GM12872 (cell line): ENCODE data around the gene PHF11.

Experiments used
- TF ChIP-seq, protein P1 (sequence below): IDR thresholded peaks from 3 replicates; pipeline ENCODE4 v1.5.1; 2011; ENCODE audit warnings: low read depth, mild to moderate bottlenecking, low read length, moderate library complexity; ENCODE audit not compliant: insufficient read depth

Gene PHF11

DNA sequence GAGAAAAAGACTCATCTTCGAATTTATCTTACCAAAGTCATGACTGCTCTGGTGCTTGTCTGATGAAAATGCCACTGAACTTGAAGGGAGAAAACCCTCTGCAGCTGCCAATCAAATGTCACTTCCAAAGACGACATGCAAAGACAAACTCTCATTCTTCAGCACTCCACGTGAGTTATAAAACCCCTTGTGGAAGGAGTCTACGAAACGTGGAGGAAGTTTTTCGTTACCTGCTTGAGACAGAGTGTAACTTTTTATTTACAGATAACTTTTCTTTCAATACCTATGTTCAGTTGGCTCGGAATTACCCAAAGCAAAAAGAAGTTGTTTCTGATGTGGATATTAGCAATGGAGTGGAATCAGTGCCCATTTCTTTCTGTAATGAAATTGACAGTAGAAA lies 19.2 kb upstream of the PHF11 start:
- TF ChIP-seq, protein P1, sequence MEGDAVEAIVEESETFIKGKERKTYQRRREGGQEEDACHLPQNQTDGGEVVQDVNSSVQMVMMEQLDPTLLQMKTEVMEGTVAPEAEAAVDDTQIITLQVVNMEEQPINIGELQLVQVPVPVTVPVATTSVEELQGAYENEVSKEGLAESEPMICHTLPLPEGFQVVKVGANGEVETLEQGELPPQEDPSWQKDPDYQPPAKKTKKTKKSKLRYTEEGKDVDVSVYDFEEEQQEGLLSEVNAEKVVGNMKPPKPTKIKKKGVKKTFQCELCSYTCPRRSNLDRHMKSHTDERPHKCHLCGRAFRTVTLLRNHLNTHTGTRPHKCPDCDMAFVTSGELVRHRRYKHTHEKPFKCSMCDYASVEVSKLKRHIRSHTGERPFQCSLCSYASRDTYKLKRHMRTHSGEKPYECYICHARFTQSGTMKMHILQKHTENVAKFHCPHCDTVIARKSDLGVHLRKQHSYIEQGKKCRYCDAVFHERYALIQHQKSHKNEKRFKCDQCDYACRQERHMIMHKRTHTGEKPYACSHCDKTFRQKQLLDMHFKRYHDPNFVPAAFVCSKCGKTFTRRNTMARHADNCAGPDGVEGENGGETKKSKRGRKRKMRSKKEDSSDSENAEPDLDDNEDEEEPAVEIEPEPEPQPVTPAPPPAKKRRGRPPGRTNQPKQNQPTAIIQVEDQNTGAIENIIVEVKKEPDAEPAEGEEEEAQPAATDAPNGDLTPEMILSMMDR = no peak

DNA sequence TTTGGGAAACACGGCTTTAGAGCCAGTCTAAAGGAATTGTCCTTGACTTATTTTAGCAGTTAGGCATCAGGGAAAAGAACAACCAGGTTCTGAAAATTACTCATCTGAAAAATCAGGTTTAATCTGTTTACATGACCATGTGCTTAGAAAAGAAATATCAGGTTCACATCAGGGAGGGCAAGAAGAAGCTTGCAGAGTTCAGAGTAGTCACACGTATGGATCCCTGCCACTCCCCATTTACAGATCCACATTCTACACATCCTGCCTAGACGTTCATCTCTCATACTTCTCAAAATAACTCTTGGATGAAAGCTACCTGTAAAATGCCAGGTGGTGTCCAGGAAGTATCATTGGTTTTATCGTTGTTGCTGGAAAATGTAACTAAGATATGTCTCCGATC lies 14.0 kb upstream of the PHF11 start:
- TF ChIP-seq, protein P1 = no peak

DNA sequence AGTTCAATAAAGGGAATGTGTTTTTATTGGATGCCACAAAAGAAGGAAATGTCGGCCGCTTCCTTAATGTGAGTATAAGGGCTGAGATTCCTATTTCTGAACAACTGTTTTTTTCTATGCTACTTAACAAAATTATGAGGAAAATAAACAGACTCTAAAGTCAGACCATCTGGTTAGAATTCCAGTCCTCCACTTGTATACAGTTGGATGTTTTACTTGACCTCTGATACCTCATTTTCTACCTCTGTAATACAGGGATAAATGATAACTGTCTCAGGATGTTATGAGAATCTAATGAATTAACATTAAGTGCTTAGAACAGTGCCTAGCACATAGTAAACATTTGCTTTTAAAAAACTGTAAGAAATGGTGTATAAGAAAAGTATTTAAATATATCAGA lies 7.2 kb upstream of the PHF11 start:
- TF ChIP-seq, protein P1 = no peak

DNA sequence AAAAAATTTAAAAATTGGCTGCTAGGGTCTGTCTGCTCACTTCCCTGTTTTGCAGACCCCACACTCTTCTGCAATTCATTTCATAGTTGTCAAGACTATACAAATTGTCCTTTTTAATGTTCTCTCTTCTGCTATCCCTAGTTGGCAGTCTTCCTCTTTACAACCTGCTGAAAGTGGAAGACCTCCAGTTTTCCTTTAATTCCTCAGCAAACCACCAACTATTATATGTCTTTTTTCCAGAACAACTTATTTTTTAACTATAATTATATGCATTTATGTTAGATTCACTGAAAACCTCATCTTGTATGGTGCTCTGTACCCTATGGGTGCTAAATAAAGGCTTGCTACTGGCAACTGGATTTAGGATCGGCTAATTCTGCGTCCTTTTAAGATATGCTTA lies 1.1 kb upstream of the PHF11 start:
- TF ChIP-seq, protein P1 = no peak

DNA sequence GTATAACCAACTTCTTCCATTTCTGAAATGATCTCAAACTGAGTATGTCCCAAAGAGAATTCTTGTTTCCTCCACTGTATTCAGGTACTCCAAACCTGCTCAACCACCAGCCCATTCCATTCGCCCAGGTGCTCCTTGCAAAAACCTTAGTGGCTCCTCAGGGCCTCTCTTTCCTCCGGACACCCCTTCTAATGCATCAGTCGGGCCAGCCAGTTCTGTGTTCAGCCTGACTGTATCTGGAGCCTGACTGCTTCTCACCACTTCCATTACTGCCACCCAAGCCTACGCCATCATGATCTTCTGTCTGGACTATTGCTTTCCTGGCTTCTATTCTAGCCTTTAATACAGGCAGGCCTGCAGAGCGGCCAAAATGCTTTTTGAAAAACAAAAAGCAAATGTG lies 1.5 kb downstream of the PHF11 start:
- TF ChIP-seq, protein P1 = no peak

DNA sequence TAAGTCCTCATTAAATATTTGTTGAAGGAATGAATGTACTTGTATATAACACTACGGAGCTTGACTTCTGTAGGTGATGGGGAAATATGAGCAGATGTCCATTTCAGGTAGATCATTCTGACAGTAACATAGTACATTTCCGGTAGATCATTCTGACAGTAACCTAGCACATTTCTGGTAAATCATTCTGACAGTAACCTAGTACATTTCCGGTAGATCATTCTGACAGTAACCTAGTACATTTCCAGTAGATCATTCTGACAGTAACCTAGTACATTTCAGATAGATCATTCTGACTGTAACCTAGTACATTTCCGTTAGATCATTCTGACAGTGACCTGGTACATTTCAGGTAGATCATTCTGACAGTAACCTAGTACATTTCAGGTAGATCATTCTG lies 2.5 kb downstream of the PHF11 start:
- TF ChIP-seq, protein P1 = no peak

DNA sequence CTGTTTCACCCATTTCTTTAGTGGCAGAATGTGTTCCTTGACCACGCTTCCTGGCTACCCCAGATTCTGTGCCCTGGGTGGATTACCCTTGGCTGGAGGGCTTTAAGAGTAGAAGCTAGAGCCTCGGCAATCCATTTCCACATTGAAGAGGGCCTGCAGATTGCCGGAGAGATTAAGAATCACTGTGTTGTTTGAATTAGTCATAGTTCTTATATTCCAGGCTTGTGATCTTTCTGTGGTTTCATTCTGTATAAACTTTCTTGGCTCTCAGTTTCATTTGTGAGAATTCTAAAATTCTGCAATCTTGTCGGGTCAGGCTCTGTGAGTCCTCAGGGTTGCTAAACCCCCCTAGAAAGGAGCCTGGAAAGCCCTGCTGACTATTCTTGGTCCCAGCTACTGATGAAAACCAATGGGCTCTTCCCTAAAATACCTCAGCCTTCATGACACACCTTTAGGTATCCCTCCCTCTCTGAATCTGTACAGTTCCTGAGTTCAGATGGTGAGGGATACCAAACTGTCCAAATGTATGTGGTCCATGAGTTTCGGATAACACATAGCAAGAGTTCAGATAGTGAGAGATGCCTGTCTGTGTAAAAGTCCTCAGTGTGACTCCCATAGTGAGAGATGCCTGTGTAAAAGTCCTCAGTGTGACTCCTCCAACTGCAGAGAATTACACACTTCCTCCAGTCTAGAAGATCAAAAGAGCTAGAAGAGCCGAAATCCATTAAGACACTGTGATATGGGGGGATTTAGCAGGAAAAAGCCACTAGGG lies 4.3 kb downstream of the PHF11 start:
- TF ChIP-seq, protein P1 = no peak

DNA sequence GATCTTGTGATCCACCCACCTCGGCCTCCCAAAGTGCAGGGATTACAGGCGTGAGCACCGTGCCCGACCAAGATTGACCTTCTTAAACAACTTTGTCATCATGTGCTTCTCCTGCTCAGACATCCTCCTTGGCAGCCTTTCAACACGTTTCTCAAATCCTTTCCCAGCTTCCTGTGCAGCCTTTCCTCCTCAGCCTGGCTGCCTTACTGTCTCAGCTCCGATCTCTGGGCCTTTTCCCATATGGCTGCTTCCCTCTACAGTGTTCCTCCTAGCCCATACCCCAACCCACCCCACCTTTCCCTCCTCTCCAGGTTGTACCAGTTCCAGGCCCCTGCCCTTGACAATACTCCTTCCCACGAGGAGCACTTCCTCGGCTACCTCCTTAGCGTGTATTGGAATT lies 7.2 kb downstream of the PHF11 start:
- TF ChIP-seq, protein P1 = no peak
